Central memory CD8-positive, alpha-beta T cell (primary cell): ENCODE data around the gene HDGFL2.
A peak's percentile ranks its signal among the peaks of the same experiment; 100 is the strongest.

Experiments used
- ATAC-seq: fragments of 150-1000 bp; cut with Tn5 transposase; replicated peaks from 2 replicates; pipeline ENCODE4 v1.10.0; 2022; ENCODE audit warnings: mild to moderate bottlenecking, moderate FRiP score, moderate number of reproducible peaks; ENCODE audit not compliant: poor library complexity, severe bottlenecking; ENCODE audit errors: extremely low read depth
- DNase-seq, 2 donors: peaks; one replicate each; pipeline ENCODE4 v3.0.0; 2021; ENCODE audit warnings: low spot score in 2 of 2
- H3K27ac Mint-ChIP-seq: one replicate; pipeline ENCODE4 v1.8.0; 2022; ENCODE audit warnings: low read depth, mild to moderate bottlenecking, moderate library complexity, mixed read lengths
- H3K27me3 Mint-ChIP-seq: one replicate; pipeline ENCODE4 v1.8.0; 2022; ENCODE audit warnings: mixed read lengths
- H3K36me3 Mint-ChIP-seq: one replicate; pipeline ENCODE4 v1.8.0; 2022; ENCODE audit warnings: mild to moderate bottlenecking, moderate library complexity, mixed read lengths; ENCODE audit not compliant: insufficient read depth
- H3K4me1 Mint-ChIP-seq: one replicate; pipeline ENCODE4 v1.8.0; 2022; ENCODE audit warnings: mixed read lengths
- H3K4me3 Mint-ChIP-seq: one replicate; pipeline ENCODE4 v1.8.0; 2022; ENCODE audit warnings: mild to moderate bottlenecking, moderate library complexity, mixed read lengths
- H3K9me3 Mint-ChIP-seq: one replicate; pipeline ENCODE4 v1.8.0; 2022; ENCODE audit warnings: mixed read lengths

Gene HDGFL2

GRCh38 chr19:4464815-4465581 is 7.1 kb upstream of the HDGFL2 start:
- Mint-ChIP-seq H3K27me3 (no peaks in the 10 kb centered on the region), H3K36me3 (no peaks in the 10 kb centered on the region), H3K9me3 (no peaks in the 10 kb centered on the region), H3K4me1 (no peaks in the 10 kb centered on the region), H3K27ac (no peak overlapping the region), H3K4me3 (no peak overlapping the region)
- ATAC-seq (no peak), DNase-seq (no peak)

DNA sequence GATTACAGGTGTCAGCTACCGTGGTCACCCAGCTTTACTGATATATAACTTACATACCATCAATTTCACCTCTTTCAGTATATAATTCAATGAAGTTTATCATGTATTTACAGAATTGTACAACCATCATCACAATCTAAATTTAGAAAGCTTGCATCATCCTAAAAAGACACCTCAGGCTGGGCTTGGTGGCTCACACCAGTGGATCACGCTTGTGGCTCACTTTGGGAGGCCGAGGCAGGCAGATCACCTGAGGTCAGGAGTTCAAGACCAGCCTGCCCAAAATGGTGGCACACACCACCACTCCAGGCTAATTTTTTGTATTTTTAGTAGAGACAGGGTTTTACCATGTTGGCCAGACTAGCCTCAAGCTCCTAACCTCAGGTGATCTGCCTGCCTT is 4.3 kb upstream of the HDGFL2 start:
- Mint-ChIP-seq H3K27me3 (no peaks in the 10 kb centered on the region), H3K27ac (no peak overlapping the region), H3K4me1 (peaks cover 6% of the 10 kb centered on the region), H3K9me3 (no peaks in the 10 kb centered on the region), H3K4me3 (no peak overlapping the region), H3K36me3 (no peaks in the 10 kb centered on the region)
- DNase-seq (no peak), ATAC-seq (no peak)

GRCh38 chr19:4471403-4472173 is 509 bp upstream of the HDGFL2 start:
- H3K27ac Mint-ChIP-seq: no peak overlapping the region
- H3K27me3 Mint-ChIP-seq: no peaks in the 10 kb centered on the region
- peak; percentile 89 to 97 for DNase-seq
- H3K4me3 Mint-ChIP-seq: no peak overlapping the region
- ATAC-seq: peak; percentile 90
- no peaks in the 10 kb centered on the region for H3K9me3 Mint-ChIP-seq
- H3K36me3 Mint-ChIP-seq: peaks cover 1% of the 10 kb centered on the region
- peaks cover 24% of the 10 kb centered on the region for H3K4me1 Mint-ChIP-seq

- peak overlapping the region; percentile 77 for H3K27ac Mint-ChIP-seq
- H3K9me3 Mint-ChIP-seq: no peaks in the 10 kb centered on the region
- H3K27me3 Mint-ChIP-seq: no peaks in the 10 kb centered on the region
- no peak for DNase-seq
- no peak overlapping the region for H3K4me3 Mint-ChIP-seq
- peaks cover 7% of the 10 kb centered on the region for H3K36me3 Mint-ChIP-seq
- no peak for ATAC-seq
- H3K4me1 Mint-ChIP-seq: peaks cover 24% of the 10 kb centered on the region
Measured at GRCh38 chr19:4473011-4473762, 1.1 kb downstream of the HDGFL2 start.

- Mint-ChIP-seq H3K4me3 (no peak overlapping the region), H3K9me3 (no peaks in the 10 kb centered on the region)
- no peak for ATAC-seq
Measured at GRCh38 chr19:4473763-4474513, 1.8 kb downstream of the HDGFL2 start.

DNA sequence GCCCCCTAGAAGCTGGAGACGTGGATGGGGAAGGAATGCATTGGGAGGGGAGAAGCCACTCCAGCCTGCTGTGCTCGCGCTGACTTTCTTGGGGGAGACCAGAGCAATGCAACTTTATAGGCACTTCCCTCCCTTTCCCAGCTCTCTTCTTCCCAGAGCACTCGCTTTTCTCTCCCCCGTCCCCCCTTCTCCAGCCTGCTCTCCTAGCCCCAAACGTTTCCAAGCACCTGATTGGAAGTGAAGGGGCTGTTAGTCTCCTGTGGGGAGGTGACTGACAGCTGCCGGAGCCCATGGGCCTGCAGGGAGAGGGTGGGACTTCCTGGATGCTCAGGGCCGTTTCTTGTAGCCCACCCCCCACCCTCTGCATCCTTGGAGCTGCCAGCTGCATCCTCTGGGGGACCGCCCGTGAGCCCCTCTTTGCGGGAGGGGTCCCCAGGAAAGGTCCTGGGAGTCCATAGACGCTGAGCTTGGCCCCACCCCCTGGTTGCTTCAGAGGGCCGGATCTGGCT is 2.5 kb downstream of the HDGFL2 start:
- Mint-ChIP-seq H3K27me3 (no peaks in the 10 kb centered on the region), H3K4me1 (peaks cover 24% of the 10 kb centered on the region), H3K36me3 (peaks cover 13% of the 10 kb centered on the region), H3K4me3 (no peak overlapping the region), H3K27ac (peak overlapping the region; percentile 77), H3K9me3 (no peaks in the 10 kb centered on the region)
- DNase-seq: no peak
- ATAC-seq: no peak

More at GRCh38 chr19:4473763-4474513, 1.8 kb downstream of the HDGFL2 start:
- Mint-ChIP-seq H3K27me3 (no peaks in the 10 kb centered on the region), H3K36me3 (peaks cover 13% of the 10 kb centered on the region), H3K27ac (peak overlapping the region; percentile 77), H3K4me1 (peaks cover 24% of the 10 kb centered on the region)
- no peak for DNase-seq

GRCh38 chr19:4477034-4477801 is 5.1 kb downstream of the HDGFL2 start:
- H3K9me3 Mint-ChIP-seq: no peaks in the 10 kb centered on the region
- no peak overlapping the region for H3K27ac Mint-ChIP-seq
- H3K4me1 Mint-ChIP-seq: peaks cover 18% of the 10 kb centered on the region
- ATAC-seq (no peak), DNase-seq (no peak)
- no peak overlapping the region for H3K4me3 Mint-ChIP-seq
- peaks cover 19% of the 10 kb centered on the region for H3K36me3 Mint-ChIP-seq
- no peaks in the 10 kb centered on the region for H3K27me3 Mint-ChIP-seq

GRCh38 chr19:4482721-4483364 is 10.7 kb downstream of the HDGFL2 start:
- Mint-ChIP-seq H3K4me1 (peaks cover 10% of the 10 kb centered on the region), H3K36me3 (peaks cover 21% of the 10 kb centered on the region), H3K9me3 (no peaks in the 10 kb centered on the region), H3K4me3 (no peak overlapping the region), H3K27me3 (no peaks in the 10 kb centered on the region), H3K27ac (no peak overlapping the region)
- no peak for DNase-seq
- no peak for ATAC-seq

DNA sequence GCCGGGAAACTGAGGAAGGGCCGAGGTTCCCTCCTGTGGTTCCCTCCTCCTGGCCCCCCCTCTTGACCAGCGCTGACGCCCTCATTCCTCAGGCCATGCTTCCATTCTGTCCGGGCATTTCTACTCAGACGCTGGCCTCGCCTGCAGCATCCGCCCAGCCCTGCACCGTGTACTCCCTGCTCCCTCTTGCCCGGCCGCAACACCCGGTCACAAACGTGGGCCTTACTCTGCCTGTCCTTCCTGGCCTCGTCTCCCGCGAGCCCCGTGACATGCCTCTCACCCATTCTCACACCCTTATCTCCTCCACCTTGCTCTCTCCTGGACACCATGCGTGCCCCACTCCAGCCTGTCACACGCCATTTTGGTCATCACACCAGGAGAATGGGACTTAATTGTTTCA is 11.3 kb downstream of the HDGFL2 start:
- H3K4me3 Mint-ChIP-seq: no peak overlapping the region
- H3K27ac Mint-ChIP-seq: peak overlapping the region; percentile 76
- peaks cover 17% of the 10 kb centered on the region for H3K36me3 Mint-ChIP-seq
- H3K9me3 Mint-ChIP-seq: no peaks in the 10 kb centered on the region
- ATAC-seq (no peak), DNase-seq (no peak)
- H3K4me1 Mint-ChIP-seq: peaks cover 10% of the 10 kb centered on the region
- H3K27me3 Mint-ChIP-seq: no peaks in the 10 kb centered on the region

DNA sequence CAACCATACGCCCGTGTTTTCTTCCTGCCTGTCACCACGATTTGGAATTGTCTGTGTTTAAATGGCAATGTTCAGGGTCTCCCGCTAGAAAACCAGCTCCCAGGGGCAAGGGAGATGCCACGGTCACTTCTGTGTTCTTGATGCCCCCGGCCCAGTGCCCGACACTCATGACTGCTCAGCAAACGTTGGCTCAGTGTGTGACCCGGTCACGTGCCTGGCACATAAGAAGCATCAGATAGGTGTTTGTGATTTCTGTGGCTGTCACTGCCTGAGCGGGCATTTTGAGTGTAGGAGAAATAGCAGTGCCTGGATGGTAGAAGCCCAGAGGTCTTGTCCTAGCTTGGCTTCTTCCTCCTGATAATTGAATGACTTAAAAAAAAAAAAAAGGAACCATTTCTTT is 15.5 kb downstream of the HDGFL2 start:
- H3K36me3 Mint-ChIP-seq: peaks cover 17% of the 10 kb centered on the region
- no peaks in the 10 kb centered on the region for H3K9me3 Mint-ChIP-seq
- no peaks in the 10 kb centered on the region for H3K27me3 Mint-ChIP-seq
- H3K4me1 Mint-ChIP-seq: peaks cover 10% of the 10 kb centered on the region
- H3K27ac Mint-ChIP-seq: no peak overlapping the region
- ATAC-seq (no peak), DNase-seq (no peak)
- no peak overlapping the region for H3K4me3 Mint-ChIP-seq

DNA sequence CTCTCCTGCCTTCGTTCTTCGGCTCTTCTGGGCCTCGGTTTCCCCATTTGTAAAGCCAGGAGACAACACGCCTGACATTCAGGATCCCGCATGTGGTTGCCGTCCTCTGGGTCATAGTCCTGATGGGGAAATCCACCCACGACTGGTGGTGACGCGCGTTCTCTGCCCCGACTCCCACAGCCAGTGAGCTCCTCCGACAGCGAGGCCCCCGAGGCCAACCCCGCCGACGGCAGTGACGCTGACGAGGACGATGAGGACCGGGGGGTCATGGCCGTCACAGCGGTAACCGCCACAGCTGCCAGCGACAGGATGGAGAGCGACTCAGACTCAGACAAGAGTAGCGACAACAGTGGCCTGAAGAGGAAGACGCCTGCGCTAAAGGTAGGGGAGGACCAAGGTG is 16.4 kb downstream of the HDGFL2 start:
- no peak overlapping the region for H3K4me3 Mint-ChIP-seq
- no peak overlapping the region for H3K27ac Mint-ChIP-seq
- DNase-seq (no peak), ATAC-seq (no peak)
- peaks cover 10% of the 10 kb centered on the region for H3K4me1 Mint-ChIP-seq
- no peaks in the 10 kb centered on the region for H3K27me3 Mint-ChIP-seq
- no peaks in the 10 kb centered on the region for H3K9me3 Mint-ChIP-seq
- H3K36me3 Mint-ChIP-seq: peaks cover 16% of the 10 kb centered on the region
